Nephron progenitor cell (in vitro differentiated cells): Measurements from ENCODE around the gene DGLUCY.
A peak's percentile ranks its signal among the peaks of the same experiment; 100 is the strongest.

Experiments used
- DNase-seq: peaks from one replicate; pipeline ENCODE4 v3.0.0; 2021
- H3K27ac Mint-ChIP-seq: 2 replicates; pipeline ENCODE4 v1.8.0; 2021; ENCODE audit warnings: mild to moderate bottlenecking, moderate library complexity, mixed read lengths
- H3K27me3 Mint-ChIP-seq: 2 replicates; pipeline ENCODE4 v1.8.0; 2021; ENCODE audit warnings: mild to moderate bottlenecking, low read depth, mixed read lengths; ENCODE audit not compliant: poor library complexity
- H3K36me3 Mint-ChIP-seq: 2 replicates; pipeline ENCODE4 v1.8.0; 2021; ENCODE audit warnings: low read depth, mixed read lengths
- H3K4me1 Mint-ChIP-seq: 2 replicates; pipeline ENCODE4 v1.8.0; 2021; ENCODE audit warnings: mixed read lengths
- H3K4me3 Mint-ChIP-seq: 2 replicates; pipeline ENCODE4 v1.8.0; 2021; ENCODE audit warnings: mild to moderate bottlenecking, moderate library complexity, mixed read lengths
- H3K9me3 Mint-ChIP-seq: 2 replicates; pipeline ENCODE4 v1.8.0; 2021; ENCODE audit warnings: mild to moderate bottlenecking, moderate library complexity, mixed read lengths
- TF ChIP-seq, protein P1 (sequence below): fragments of 200-600 bp; sonication (generic); IDR thresholded peaks from 2 replicates; pipeline ENCODE4 v1.5.0; 2021; ENCODE audit warnings: antibody characterized with exemption

The DGLUCY gene

DNA sequence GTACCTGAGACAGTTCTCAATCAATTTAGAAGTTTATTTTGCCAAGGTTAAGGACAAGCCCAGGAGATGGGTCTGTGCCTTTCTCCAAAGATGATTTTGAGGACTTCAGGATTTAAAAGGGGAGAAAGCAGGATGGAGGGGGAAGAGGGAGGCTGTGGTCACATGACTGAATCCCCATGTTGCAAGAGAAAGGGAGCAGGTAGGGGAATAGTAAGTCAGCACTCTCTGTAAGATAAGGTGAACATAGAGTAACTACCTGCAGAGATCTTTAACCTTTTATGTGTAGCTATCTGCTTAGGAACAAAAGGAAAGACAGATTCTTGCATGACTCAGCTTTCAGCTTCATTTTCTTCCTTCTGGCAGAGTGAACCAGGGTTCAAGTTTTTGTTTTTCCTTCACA, 25.9 kb downstream of the DGLUCY start:
- Mint-ChIP-seq H3K9me3 (no peaks in the 10 kb centered on the region), H3K36me3 (no peaks in the 10 kb centered on the region), H3K27me3 (peaks cover 3% of the 10 kb centered on the region), H3K27ac (peak overlapping the region; percentile 89), H3K4me3 (no peak overlapping the region), H3K4me1 (no peaks in the 10 kb centered on the region)
- TF ChIP-seq, protein P1, sequence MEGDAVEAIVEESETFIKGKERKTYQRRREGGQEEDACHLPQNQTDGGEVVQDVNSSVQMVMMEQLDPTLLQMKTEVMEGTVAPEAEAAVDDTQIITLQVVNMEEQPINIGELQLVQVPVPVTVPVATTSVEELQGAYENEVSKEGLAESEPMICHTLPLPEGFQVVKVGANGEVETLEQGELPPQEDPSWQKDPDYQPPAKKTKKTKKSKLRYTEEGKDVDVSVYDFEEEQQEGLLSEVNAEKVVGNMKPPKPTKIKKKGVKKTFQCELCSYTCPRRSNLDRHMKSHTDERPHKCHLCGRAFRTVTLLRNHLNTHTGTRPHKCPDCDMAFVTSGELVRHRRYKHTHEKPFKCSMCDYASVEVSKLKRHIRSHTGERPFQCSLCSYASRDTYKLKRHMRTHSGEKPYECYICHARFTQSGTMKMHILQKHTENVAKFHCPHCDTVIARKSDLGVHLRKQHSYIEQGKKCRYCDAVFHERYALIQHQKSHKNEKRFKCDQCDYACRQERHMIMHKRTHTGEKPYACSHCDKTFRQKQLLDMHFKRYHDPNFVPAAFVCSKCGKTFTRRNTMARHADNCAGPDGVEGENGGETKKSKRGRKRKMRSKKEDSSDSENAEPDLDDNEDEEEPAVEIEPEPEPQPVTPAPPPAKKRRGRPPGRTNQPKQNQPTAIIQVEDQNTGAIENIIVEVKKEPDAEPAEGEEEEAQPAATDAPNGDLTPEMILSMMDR = no peak
- DNase-seq = no peak

DNA sequence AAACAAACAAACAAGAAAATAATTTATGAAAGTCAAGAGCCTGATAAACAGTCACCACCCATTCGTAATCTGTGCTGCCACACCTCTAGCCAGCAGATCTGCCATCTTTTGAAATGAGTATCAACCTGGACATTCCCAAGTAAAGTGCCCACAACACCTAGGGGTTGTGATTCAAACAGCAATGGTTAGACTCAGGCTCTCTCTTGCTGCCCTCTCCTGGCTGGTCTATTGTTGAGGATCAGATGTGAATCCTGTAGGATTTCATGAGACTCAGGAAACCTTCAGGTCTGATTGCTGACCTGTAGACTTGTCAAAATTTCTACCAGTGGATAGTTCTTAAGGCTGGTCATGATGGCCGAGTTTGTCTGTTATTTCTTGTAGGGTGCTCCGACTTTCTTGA, 26.8 kb downstream of the DGLUCY start:
- Mint-ChIP-seq H3K4me3 (no peak overlapping the region), H3K27ac (peak overlapping the region; percentile 44), H3K27me3 (peaks cover 3% of the 10 kb centered on the region), H3K9me3 (no peaks in the 10 kb centered on the region), H3K36me3 (peaks cover 3% of the 10 kb centered on the region), H3K4me1 (no peaks in the 10 kb centered on the region)
- TF ChIP-seq, protein P1 = no peak
- no peak for DNase-seq

DNA sequence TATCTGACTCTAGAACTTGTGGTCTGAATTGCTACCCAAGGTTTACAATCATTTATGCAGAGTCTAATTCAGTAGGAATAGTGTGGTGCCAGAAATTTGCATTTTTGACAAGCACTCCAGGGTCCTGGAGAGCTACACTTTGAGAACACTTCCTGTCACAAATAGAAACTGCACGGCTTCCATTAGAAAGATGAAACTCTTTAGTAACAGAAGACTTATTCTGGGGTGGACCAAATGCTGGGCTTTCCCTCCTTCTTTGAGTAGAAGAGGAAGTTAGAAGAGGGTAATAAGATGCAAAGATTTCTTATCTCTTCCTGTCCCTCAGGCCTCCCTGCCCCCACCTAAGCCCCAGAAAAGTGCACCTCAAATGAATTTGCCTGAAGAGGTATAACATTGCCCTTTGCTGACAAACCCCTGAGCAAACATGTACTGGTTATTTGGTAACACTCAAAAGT, 28.4 kb downstream of the DGLUCY start:
- Mint-ChIP-seq H3K4me1 (no peaks in the 10 kb centered on the region), H3K27ac (no peak overlapping the region), H3K4me3 (no peak overlapping the region), H3K9me3 (no peaks in the 10 kb centered on the region), H3K27me3 (peaks cover 3% of the 10 kb centered on the region), H3K36me3 (peaks cover 6% of the 10 kb centered on the region)
- DNase-seq = no peak
- TF ChIP-seq, protein P1 = no peak

DNA sequence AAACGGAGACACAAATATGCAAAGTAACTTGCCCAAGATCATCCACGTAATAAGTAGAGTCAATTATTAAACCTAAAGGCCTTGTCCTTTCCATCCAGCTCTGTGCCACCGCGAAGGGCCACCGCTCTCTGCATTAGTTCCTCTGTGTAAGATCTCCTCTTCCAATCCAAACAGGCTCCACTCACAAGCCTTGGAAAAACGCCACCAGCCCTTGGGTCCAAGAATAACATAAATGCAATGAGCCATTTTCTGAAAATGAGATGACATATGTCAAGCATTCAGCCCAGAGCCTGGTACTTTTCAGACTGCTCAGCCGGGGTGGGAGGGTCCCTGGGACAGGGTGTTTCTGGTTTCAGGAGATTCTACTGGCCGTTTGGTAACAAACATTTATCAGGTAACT, 30.0 kb downstream of the DGLUCY start:
- Mint-ChIP-seq H3K27ac (peak overlapping the region; percentile 60), H3K27me3 (no peaks in the 10 kb centered on the region), H3K4me1 (no peaks in the 10 kb centered on the region), H3K4me3 (no peak overlapping the region), H3K9me3 (no peaks in the 10 kb centered on the region), H3K36me3 (peaks cover 10% of the 10 kb centered on the region)
- TF ChIP-seq, protein P1 = no peak
- DNase-seq = no peak

DNA sequence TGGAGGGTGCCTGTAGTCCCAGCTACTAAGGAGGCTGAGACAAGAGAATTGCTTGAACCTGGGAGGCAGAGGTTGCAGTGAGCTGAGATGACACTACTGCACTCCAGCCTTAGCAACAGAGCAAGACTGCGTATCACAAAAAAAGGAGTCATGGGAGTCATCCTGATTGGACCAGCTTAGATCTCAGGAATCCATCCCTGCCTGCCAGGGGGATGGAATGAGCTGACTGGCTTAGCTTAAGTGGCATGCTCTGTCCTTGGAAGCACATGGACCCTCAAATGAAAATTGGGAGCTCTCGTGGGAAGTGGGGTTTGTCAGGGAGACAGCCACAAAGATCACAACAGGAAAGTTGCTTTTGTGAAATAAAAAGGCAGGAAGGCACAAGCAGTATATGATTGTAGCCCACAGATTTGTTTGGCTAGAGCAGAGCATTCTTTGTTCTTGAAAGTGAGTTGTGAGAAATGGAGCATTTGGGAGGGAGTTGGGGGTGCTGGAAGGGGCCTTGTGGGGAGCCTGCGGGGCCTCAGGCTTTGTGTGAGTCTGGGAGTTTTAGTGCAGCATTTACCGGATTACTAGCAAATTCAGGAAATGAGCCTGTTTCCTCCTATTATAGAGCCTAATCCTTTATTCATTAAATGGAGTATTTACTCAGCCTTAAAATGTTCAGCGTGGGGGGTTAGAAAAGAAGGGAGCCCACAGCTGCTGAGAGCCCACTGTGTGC, 30.7 kb downstream of the DGLUCY start:
- Mint-ChIP-seq H3K4me1 (no peaks in the 10 kb centered on the region), H3K27me3 (no peaks in the 10 kb centered on the region), H3K4me3 (no peak overlapping the region), H3K9me3 (no peaks in the 10 kb centered on the region), H3K27ac (peak overlapping the region; percentile 15), H3K36me3 (peaks cover 10% of the 10 kb centered on the region)
- TF ChIP-seq, protein P1 = no peak
- DNase-seq = no peak
